ENCODE data around the gene DMAC2L. TPM values are rescaled to one million over a fixed set of nuclear protein-coding genes. Genes with fewer than 3 reads are reported as not detected.

The DMAC2L gene
- total and polyA plus RNA-seq, 10 of the 15 experiments (the other 5 are each of a cell fraction or from before 2014, with no cell fraction given), result 9.5 to 76.3 (median 28.2) TPM

- Histone ChIP-seq H2AFZ (ENCODE audit: control insufficient read depth, low read depth, low read length) (no peak overlapping the region), H3K4me1 (ENCODE audit: control insufficient read depth, insufficient read depth, low read length) (no peaks in the 10 kb centered on the region), H3K36me3 (ENCODE audit: control insufficient read depth in 2 of 2, insufficient read depth in 2 of 2, low read length in 1 of 2) (no peaks in the 10 kb centered on the region), H3K27ac (ENCODE audit: control insufficient read depth, insufficient read depth) (no peak overlapping the region), H3K4me3 (no peak overlapping the region), H3K79me2 (ENCODE audit: control insufficient read depth, insufficient read depth, low read length) (no peaks in the 10 kb centered on the region), H4K20me1 (ENCODE audit: control insufficient read depth, insufficient read depth) (no peaks in the 10 kb centered on the region), H3K27me3 (replicated peaks in 1 of 2; ENCODE audit: control insufficient read depth in 2 of 2, insufficient read depth in 2 of 2, low read length in 1 of 2) (no peaks in the 10 kb centered on the region), H3K9ac (ENCODE audit: control insufficient read depth, insufficient read depth, low read length) (no peak overlapping the region), H3K9me3 (replicated peaks; ENCODE audit: control insufficient read depth, insufficient read depth, low read length) (no peaks in the 10 kb centered on the region; the same call in 2 of the 3 replicates), H3K4me2 (ENCODE audit: control insufficient read depth, insufficient read depth) (no peak overlapping the region)
- intact Hi-C loops (cut with micrococcal nuclease; ENCODE audit: unreplicated experiment) (no loop called here), in situ Hi-C loops (cut with MboI) (no loop called here)
- DNase-seq (ENCODE audit: low read depth, low spot score) (no peak), ATAC-seq (no peak), FAIRE-seq (no peak)
- SMC1A ChIA-PET (ENCODE audit: uncharacterized antibody, unreplicated experiment), result no interaction called here
- POLR2A ChIA-PET, result interaction anchor here (0.6 kb wide), 1 partner anchor 443 kb away, joined by 3 read pairs; no protein-coding TSS in a partner anchor
- BruUV-seq (replicated peaks), result no TSS peak
- RAD21 ChIA-PET (ENCODE audit: unreplicated experiment), result no interaction called here
- CTCF ChIA-PET, result no interaction called here
- 79% methylated on average over 5 of the region's 5 CpGs for WGBS (ENCODE audit: insufficient coverage, insufficient replicate concordance, low lambda C conversion rate, missing lambda C conversion rate)
- no peak for TF ChIP-seq TCF7 (IDR thresholded peaks at IDR 0.05; ENCODE audit: borderline replicate concordance)
- no peak for TF ChIP-seq RELA (IDR thresholded peaks at IDR 0.05; ENCODE audit: borderline replicate concordance, partially characterized antibody)
- no peak for TF ChIP-seq CUX1 (IDR thresholded peaks at IDR 0.05; ENCODE audit: insufficient replicate concordance, low read depth, low read length)
- TF ChIP-seq KLF5 (IDR thresholded peaks at IDR 0.05; ENCODE audit: partially characterized antibody), result no peak
- no peak for TF ChIP-seq NFYB (IDR thresholded peaks at IDR 0.05; ENCODE audit: insufficient read depth, low read depth, low read length)
- TF ChIP-seq RFX5 (IDR thresholded peaks at IDR 0.05; ENCODE audit: low read depth, low read length), result no peak
- TF ChIP-seq BHLHE40 (IDR thresholded peaks at IDR 0.05; ENCODE audit: borderline replicate concordance in 1 of 2, low read depth in 2 of 2, low read length in 1 of 2), result no peak
- TF ChIP-seq TCF3 (IDR thresholded peaks at IDR 0.05; ENCODE audit: borderline replicate concordance, insufficient read depth, low read depth, low read length), result no peak
- no peak for TF ChIP-seq SPI1 (IDR thresholded peaks at IDR 0.05; ENCODE audit: borderline replicate concordance, insufficient read depth, low read depth, low read length)
- TF ChIP-seq RAD51 (IDR thresholded peaks at IDR 0.05), result no peak
- no peak for TF ChIP-seq SUZ12 (IDR thresholded peaks at IDR 0.05; ENCODE audit: unreplicated experiment)
- no peak for TF ChIP-seq NKRF (conservative IDR thresholded peaks at IDR 0.05)
- TF ChIP-seq PKNOX1 (IDR thresholded peaks at IDR 0.05), result no peak
- TF ChIP-seq MYB (IDR thresholded peaks at IDR 0.05; ENCODE audit: borderline replicate concordance, low read depth, low read length), result no peak
- no peak for TF ChIP-seq POLR2A (IDR thresholded peaks at IDR 0.05; ENCODE audit: low read depth, low read length)
Observed at GRCh38 chr14:50375760-50376159, 63.6 kb downstream of the DMAC2L start.
